Neural cell (in vitro differentiated cells): ENCODE data around the gene PPIC.

Experiments
- EP300 ChIP-seq: fragments of 450-650 bp; conservative IDR thresholded peaks from 2 replicates; pipeline ENCODE4 v1.6.1; 2014; ENCODE audit warnings: antibody characterized with exemption, mild to moderate bottlenecking, moderate library complexity; ENCODE audit not compliant: poor library complexity, severe bottlenecking
- RAD21 ChIP-seq: fragments of 450-650 bp; conservative IDR thresholded peaks from 2 replicates; pipeline ENCODE4 v1.6.1; 2014; ENCODE audit warnings: antibody characterized with exemption, mild to moderate bottlenecking, moderate library complexity
- TF ChIP-seq, protein P1 (sequence below): fragments of 450-650 bp; IDR thresholded peaks from 2 replicates; pipeline ENCODE4 v1.5.1; 2014; ENCODE audit warnings: antibody characterized with exemption, mild to moderate bottlenecking, moderate library complexity; ENCODE audit not compliant: poor library complexity, severe bottlenecking

DNA sequence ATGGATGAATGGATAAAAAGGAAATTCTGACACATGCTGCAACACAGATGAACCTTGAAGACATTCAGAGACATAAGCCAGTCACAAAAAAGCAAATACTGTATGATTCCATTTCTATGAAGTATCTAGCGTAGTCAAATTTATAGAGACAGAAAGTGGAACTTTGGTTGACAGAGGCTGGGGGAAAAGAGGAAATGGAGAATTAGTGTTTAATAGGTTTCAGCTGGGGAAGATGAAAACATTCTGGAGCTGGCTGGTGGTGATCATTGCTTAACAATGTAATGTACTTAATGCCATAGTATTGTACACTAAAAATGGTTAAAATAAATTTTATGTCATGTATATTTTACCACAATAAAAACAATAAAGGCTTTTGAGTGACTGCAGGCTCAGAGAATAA is 24.2 kb downstream of the PPIC start:
- TF ChIP-seq, protein P1, sequence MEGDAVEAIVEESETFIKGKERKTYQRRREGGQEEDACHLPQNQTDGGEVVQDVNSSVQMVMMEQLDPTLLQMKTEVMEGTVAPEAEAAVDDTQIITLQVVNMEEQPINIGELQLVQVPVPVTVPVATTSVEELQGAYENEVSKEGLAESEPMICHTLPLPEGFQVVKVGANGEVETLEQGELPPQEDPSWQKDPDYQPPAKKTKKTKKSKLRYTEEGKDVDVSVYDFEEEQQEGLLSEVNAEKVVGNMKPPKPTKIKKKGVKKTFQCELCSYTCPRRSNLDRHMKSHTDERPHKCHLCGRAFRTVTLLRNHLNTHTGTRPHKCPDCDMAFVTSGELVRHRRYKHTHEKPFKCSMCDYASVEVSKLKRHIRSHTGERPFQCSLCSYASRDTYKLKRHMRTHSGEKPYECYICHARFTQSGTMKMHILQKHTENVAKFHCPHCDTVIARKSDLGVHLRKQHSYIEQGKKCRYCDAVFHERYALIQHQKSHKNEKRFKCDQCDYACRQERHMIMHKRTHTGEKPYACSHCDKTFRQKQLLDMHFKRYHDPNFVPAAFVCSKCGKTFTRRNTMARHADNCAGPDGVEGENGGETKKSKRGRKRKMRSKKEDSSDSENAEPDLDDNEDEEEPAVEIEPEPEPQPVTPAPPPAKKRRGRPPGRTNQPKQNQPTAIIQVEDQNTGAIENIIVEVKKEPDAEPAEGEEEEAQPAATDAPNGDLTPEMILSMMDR = no peak
- TF ChIP-seq EP300 (no peak), RAD21 (no peak)
